Hepatocyte (in vitro differentiated cells): ENCODE data around the gene FOXN4. TPM values are rescaled to one million over a fixed set of nuclear protein-coding genes. Genes with fewer than 3 reads are reported as not detected.

ENCODE experiments used
- DNase-seq: peaks from one replicate; pipeline ENCODE4 v3.0.0-alpha.2; 2016; ENCODE audit warnings: low spot score
- H2AFZ ChIP-seq: fragments of 200-600 bp; sonication (generic); 2 replicates; pipeline ENCODE4 v1.6.0; 2016; ENCODE audit warnings: antibody characterized with exemption, mild to moderate bottlenecking
- H3K27ac ChIP-seq: fragments of 200-600 bp; sonication (generic); 2 replicates; pipeline ENCODE4 v1.5.1; 2016; ENCODE audit warnings: mild to moderate bottlenecking
- H3K27me3 ChIP-seq: fragments of 200-600 bp; sonication (generic); 2 replicates; pipeline ENCODE4 v1.6.1; 2016
- H3K36me3 ChIP-seq: fragments of 200-600 bp; sonication (generic); replicated peaks from 2 replicates; pipeline ENCODE4 v1.5.1; 2016; ENCODE audit warnings: low read depth; ENCODE audit not compliant: insufficient read depth
- H3K4me1 ChIP-seq: fragments of 200-600 bp; sonication (generic); 2 replicates; pipeline ENCODE4 v1.5.1; 2016; ENCODE audit warnings: mild to moderate bottlenecking, moderate library complexity; ENCODE audit not compliant: insufficient read depth
- H3K4me2 ChIP-seq: fragments of 200-600 bp; sonication (generic); 2 replicates; pipeline ENCODE4 v1.6.0; 2016
- H3K4me3 ChIP-seq: fragments of 200-600 bp; sonication (generic); 2 replicates; pipeline ENCODE4 v1.5.1; 2016; ENCODE audit warnings: mild to moderate bottlenecking
- H3K79me2 ChIP-seq: fragments of 200-600 bp; sonication (generic); 2 replicates; pipeline ENCODE4 v1.6.0; 2017; ENCODE audit warnings: mild to moderate bottlenecking
- H3K9me2 ChIP-seq: fragments of 200-600 bp; sonication (generic); replicated peaks from 2 replicates; pipeline ENCODE4 v1.6.0; 2017; ENCODE audit warnings: mild to moderate bottlenecking; ENCODE audit not compliant: insufficient read depth
- H3K9me3 ChIP-seq: fragments of 200-600 bp; sonication (generic); 2 replicates; pipeline ENCODE4 v1.5.1; 2016; ENCODE audit warnings: low read depth, mild to moderate bottlenecking
- H4K20me1 ChIP-seq: fragments of 200-600 bp; sonication (generic); 2 replicates; pipeline ENCODE4 v1.6.0; 2016; ENCODE audit warnings: mild to moderate bottlenecking; ENCODE audit not compliant: insufficient read depth, poor library complexity, severe bottlenecking
- CTCF ChIP-seq: fragments of 200-600 bp; sonication (generic); IDR thresholded peaks from 2 replicates; pipeline ENCODE4 v1.5.1; 2016; ENCODE audit warnings: antibody characterized with exemption, mild to moderate bottlenecking; ENCODE audit not compliant: poor library complexity
- EZH2 ChIP-seq: fragments of 200-600 bp; sonication (generic); IDR thresholded peaks from 2 replicates; pipeline ENCODE4 v1.6.1; 2016; ENCODE audit warnings: antibody characterized with exemption, mild to moderate bottlenecking, borderline replicate concordance
- EZH2phosphoT487 ChIP-seq: fragments of 200-600 bp; sonication (generic); IDR thresholded peaks from one replicate; pipeline ENCODE4 v1.6.1; 2018; ENCODE audit warnings: antibody characterized with exemption, mild to moderate bottlenecking, low read depth, moderate library complexity; ENCODE audit not compliant: unreplicated experiment, severe bottlenecking
- WGBS: methylation state at CpG from one replicate; pipeline ENCODE4 v1.1.6; 2016; ENCODE audit warnings: low lambda C conversion rate; ENCODE audit errors: missing lambda C conversion rate; 5-methylcytosine and 5-hydroxymethylcytosine counted together
- polyA plus RNA-seq: library from polyadenylated mRNA; unstranded; fragments of >200 nt; fragmentation: Nextera tagmentation; extraction: Ambion mirVana; gene quantifications from 2 replicates; pipeline ENCODE4 v1.2.1, GENCODE V29; 2016
- total RNA-seq: library from RNA; depleted of rRNA; stranded (reverse); fragments of >200 nt; gene quantifications from 2 replicates; pipeline ENCODE4 v1.2.3, GENCODE V29; 2014

The FOXN4 gene
- total and polyA plus RNA-seq, 2 experiments from 2014 or later = not detected

- Histone ChIP-seq H3K79me2 (no peaks in the 10 kb centered on the region), H3K9me3 (no peaks in the 10 kb centered on the region), H3K4me2 (no peak overlapping the region), H3K36me3 (no peaks in the 10 kb centered on the region), H4K20me1 (no peaks in the 10 kb centered on the region), H2AFZ (no peak overlapping the region), H3K27ac (no peak overlapping the region), H3K4me1 (peaks cover 8% of the 10 kb centered on the region), H3K9me2 (no peaks in the 10 kb centered on the region), H3K4me3 (no peak overlapping the region), H3K27me3 (no peaks in the 10 kb centered on the region)
- no peak for TF ChIP-seq EZH2
- no peak for TF ChIP-seq CTCF
- no peak for TF ChIP-seq EZH2phosphoT487
- DNase-seq = no peak
- 90% methylated on average over 5 of the region's 5 CpGs for WGBS
These were observed 32.9 kb downstream of the FOXN4 start for GRCh38 chr12:109276160-109276559.

DNA sequence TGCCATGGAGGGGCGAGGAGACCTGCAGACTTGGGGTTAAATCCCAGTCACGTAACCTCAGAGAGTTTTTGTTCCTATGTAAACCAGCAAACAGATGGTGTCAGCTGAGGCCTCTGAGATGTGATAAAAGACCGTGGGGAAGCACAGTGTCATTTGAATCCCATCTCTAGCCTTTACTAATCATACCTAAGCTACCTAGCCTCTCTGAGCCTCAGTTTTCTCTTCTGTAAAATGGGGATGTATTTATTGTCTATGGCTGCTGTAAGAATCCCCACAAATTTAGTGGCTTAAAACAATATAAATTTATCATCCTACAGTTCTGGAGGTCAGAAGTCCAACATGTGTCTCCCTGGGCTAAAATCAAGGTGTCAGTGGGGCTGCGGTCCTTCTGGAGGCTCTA lies 33.9 kb downstream of the FOXN4 start:
- WGBS = 63% methylated on average over 4 of the region's 4 CpGs
- Histone ChIP-seq H3K27me3 (no peaks in the 10 kb centered on the region), H4K20me1 (no peaks in the 10 kb centered on the region), H3K36me3 (no peaks in the 10 kb centered on the region), H2AFZ (no peak overlapping the region), H3K4me1 (peaks cover 8% of the 10 kb centered on the region), H3K9me3 (no peaks in the 10 kb centered on the region), H3K4me2 (no peak overlapping the region), H3K4me3 (no peak overlapping the region), H3K79me2 (no peaks in the 10 kb centered on the region), H3K9me2 (no peaks in the 10 kb centered on the region), H3K27ac (no peak overlapping the region)
- DNase-seq = no peak
- no peak for TF ChIP-seq CTCF
- TF ChIP-seq EZH2 = no peak
- no peak for TF ChIP-seq EZH2phosphoT487

DNA sequence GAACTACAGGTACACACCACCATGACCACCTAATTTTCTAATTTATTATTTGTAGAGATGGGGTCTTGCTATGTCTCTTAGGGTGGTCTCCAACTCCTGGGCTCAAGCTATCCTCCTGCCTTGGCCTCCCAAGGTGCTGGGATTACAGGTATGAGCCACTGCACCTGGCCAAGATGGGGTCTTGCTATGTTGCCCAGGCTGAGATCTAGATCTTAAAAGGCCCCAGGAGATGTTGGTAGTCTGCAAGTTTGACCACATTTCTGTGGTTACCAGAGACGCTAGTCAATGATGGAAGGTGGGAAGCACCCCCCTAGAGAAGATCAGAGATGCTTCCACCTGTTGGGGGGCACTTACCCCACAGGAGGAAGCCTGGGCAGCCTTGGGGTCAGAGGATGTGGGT lies 34.7 kb downstream of the FOXN4 start:
- H4K20me1 ChIP-seq = no peaks in the 10 kb centered on the region
- no peak for DNase-seq
- peaks cover 8% of the 10 kb centered on the region for H3K4me1 ChIP-seq
- no peak for TF ChIP-seq EZH2
- no peak for TF ChIP-seq CTCF
- TF ChIP-seq EZH2phosphoT487 = no peak
- no peak overlapping the region for H3K4me3 ChIP-seq
- WGBS = 90% methylated on average over 1 of the region's 1 CpG
- H3K27me3 ChIP-seq = no peaks in the 10 kb centered on the region
- no peak overlapping the region for H3K4me2 ChIP-seq
- no peaks in the 10 kb centered on the region for H3K79me2 ChIP-seq
- no peaks in the 10 kb centered on the region for H3K9me3 ChIP-seq
- H2AFZ ChIP-seq = no peak overlapping the region
- H3K27ac ChIP-seq = no peak overlapping the region
- H3K36me3 ChIP-seq = no peaks in the 10 kb centered on the region
- H3K9me2 ChIP-seq = no peaks in the 10 kb centered on the region

GRCh38 chr12:109273354-109273753 lies 35.7 kb downstream of the FOXN4 start:
- Histone ChIP-seq H3K4me3 (no peak overlapping the region), H4K20me1 (no peaks in the 10 kb centered on the region)

More at GRCh38 chr12:109273354-109273753, 35.7 kb downstream of the FOXN4 start:
- H3K4me2 ChIP-seq = no peak overlapping the region
- no peak for DNase-seq
- TF ChIP-seq EZH2 (no peak), EZH2phosphoT487 (no peak), CTCF (no peak)
- H3K9me3 ChIP-seq = no peaks in the 10 kb centered on the region
- no peak overlapping the region for H2AFZ ChIP-seq
- H3K36me3 ChIP-seq = no peaks in the 10 kb centered on the region
- H3K9me2 ChIP-seq = no peaks in the 10 kb centered on the region
- H3K4me1 ChIP-seq = peaks cover 5% of the 10 kb centered on the region
- no peaks in the 10 kb centered on the region for H3K27me3 ChIP-seq
- WGBS = 26% methylated on average over 16 of the region's 16 CpGs
- no peaks in the 10 kb centered on the region for H3K79me2 ChIP-seq
- H3K27ac ChIP-seq = no peak overlapping the region
